ENCODE data around the gene MKRN3. TPM values are rescaled to one million over a fixed set of nuclear protein-coding genes. Genes with fewer than 3 reads are reported as not detected.

MKRN3 gene
- total RNA-seq, 1 donor: 0.86 TPM

- no peak for TF ChIP-seq CTCF (IDR thresholded peaks at IDR 0.05; ENCODE audit: insufficient read depth, low read depth, low read length)
- peak overlapping the region; percentile 98 for H3K4me3 ChIP-seq (ENCODE audit: low read depth, low read length)
- DNase-seq (ENCODE audit: low read depth): no peak
These were observed 1.2 kb downstream of the MKRN3 start for GRCh38 chr15:23566651-23567050.

- no peak for TF ChIP-seq CTCF (IDR thresholded peaks at IDR 0.05; ENCODE audit: insufficient read depth, low read depth, low read length)
- DNase-seq (ENCODE audit: low read depth): no peak
- no peak overlapping the region for H3K4me3 ChIP-seq (ENCODE audit: low read depth, low read length)
These were observed 2.4 kb downstream of the MKRN3 start for GRCh38 chr15:23567921-23568320.

GRCh38 chr15:23569151-23569925, 3.9 kb downstream of the MKRN3 start:
- no peak for TF ChIP-seq CTCF (IDR thresholded peaks at IDR 0.05; ENCODE audit: insufficient read depth, low read depth, low read length)
- no peak for DNase-seq (ENCODE audit: low read depth)
- H3K4me3 ChIP-seq (ENCODE audit: low read depth, low read length): no peak overlapping the region

GRCh38 chr15:23570486-23570885, 5.0 kb downstream of the MKRN3 start:
- DNase-seq (ENCODE audit: low read depth): no peak
- no peak for TF ChIP-seq CTCF (IDR thresholded peaks at IDR 0.05; ENCODE audit: insufficient read depth, low read depth, low read length)
- no peak overlapping the region for H3K4me3 ChIP-seq (ENCODE audit: low read depth, low read length)

GRCh38 chr15:23572844-23573243, 7.4 kb downstream of the MKRN3 start:
- H3K4me3 ChIP-seq (ENCODE audit: low read depth, low read length): no peak overlapping the region
- TF ChIP-seq CTCF (IDR thresholded peaks at IDR 0.05; ENCODE audit: insufficient read depth, low read depth, low read length): no peak

GRCh38 chr15:23574742-23575141, 9.3 kb downstream of the MKRN3 start:
- H3K4me3 ChIP-seq (ENCODE audit: low read depth, low read length): no peak overlapping the region
- no peak for DNase-seq (ENCODE audit: low read depth)
- no peak for TF ChIP-seq CTCF (IDR thresholded peaks at IDR 0.05; ENCODE audit: insufficient read depth, low read depth, low read length)

More at GRCh38 chr15:23572844-23573243, 7.4 kb downstream of the MKRN3 start:
- DNase-seq (ENCODE audit: low read depth): no peak

GRCh38 chr15:23576061-23576460, 10.6 kb downstream of the MKRN3 start:
- TF ChIP-seq CTCF (IDR thresholded peaks at IDR 0.05; ENCODE audit: insufficient read depth, low read depth, low read length): no peak
- DNase-seq (ENCODE audit: low read depth): no peak

More at GRCh38 chr15:23576061-23576460, 10.6 kb downstream of the MKRN3 start:
- H3K4me3 ChIP-seq (ENCODE audit: low read depth, low read length): no peak overlapping the region
